ENCODE results near the gene ECM2. TPM values are rescaled to one million over a fixed set of nuclear protein-coding genes. Genes with fewer than 3 reads are reported as not detected.

ECM2 gene
- total RNA-seq, 1 experiment from 2014 or later = not detected

DNA sequence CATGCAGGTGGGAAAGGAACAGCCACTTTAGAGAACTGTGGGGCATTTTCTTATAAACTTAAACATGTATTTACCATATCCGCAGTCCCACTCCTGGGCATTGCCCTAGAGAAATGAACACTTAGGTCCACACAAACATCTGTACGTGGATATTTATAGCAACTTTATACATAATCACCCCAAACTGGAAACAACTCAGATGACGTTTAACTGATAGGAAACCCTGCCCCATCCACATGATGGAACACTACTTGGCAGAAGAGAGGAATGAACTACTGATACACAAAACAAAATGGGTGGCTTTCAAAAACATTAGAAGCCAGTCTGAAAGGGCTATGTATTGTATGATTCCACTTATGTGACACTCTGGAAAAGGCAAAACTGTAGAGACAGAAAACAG, 22.4 kb downstream of the ECM2 start:
- Mint-ChIP-seq H3K9me3 (ENCODE audit: low read depth, unreplicated experiment) (no peaks in the 10 kb centered on the region), H3K36me3 (ENCODE audit: insufficient read depth, unreplicated experiment) (no peaks in the 10 kb centered on the region), H3K4me1 (ENCODE audit: low read depth, unreplicated experiment) (peaks cover 8% of the 10 kb centered on the region), H3K27ac (ENCODE audit: unreplicated experiment) (no peak overlapping the region), H3K27me3 (ENCODE audit: unreplicated experiment) (no peaks in the 10 kb centered on the region), H3K4me3 (ENCODE audit: low read depth, unreplicated experiment) (no peak overlapping the region)
- no peak for DNase-seq
- CTCF ChIA-PET = no interaction called here
- BruUV-seq (replicated peaks) = no TSS peak
- intact Hi-C loops (cut with micrococcal nuclease; ENCODE audit: unreplicated experiment) = no loop called here
- TF ChIP-seq, protein P1, sequence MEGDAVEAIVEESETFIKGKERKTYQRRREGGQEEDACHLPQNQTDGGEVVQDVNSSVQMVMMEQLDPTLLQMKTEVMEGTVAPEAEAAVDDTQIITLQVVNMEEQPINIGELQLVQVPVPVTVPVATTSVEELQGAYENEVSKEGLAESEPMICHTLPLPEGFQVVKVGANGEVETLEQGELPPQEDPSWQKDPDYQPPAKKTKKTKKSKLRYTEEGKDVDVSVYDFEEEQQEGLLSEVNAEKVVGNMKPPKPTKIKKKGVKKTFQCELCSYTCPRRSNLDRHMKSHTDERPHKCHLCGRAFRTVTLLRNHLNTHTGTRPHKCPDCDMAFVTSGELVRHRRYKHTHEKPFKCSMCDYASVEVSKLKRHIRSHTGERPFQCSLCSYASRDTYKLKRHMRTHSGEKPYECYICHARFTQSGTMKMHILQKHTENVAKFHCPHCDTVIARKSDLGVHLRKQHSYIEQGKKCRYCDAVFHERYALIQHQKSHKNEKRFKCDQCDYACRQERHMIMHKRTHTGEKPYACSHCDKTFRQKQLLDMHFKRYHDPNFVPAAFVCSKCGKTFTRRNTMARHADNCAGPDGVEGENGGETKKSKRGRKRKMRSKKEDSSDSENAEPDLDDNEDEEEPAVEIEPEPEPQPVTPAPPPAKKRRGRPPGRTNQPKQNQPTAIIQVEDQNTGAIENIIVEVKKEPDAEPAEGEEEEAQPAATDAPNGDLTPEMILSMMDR (IDR thresholded peaks at IDR 0.05; ENCODE audit: unreplicated experiment) = no peak

DNA sequence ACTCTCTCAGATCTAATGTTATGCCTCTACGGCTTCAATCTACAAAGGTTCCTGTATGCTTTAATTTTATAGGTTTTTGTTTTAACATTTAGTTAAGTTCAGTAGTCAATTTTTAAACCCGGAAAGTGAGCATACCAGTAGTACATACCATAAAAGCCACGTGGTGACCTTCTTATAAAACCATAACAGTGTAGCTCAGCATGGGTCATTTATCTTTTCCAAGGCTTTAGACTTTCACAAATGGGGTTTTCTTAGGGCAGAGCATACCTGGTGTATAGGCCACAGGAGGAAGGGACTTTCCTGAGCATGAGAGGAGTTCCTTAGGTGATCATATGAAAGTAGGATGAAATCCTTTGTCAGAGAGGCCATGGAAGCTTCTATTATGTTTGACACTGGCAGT, 23.2 kb downstream of the ECM2 start:
- Mint-ChIP-seq H3K4me3 (ENCODE audit: low read depth, unreplicated experiment) (no peak overlapping the region), H3K9me3 (ENCODE audit: low read depth, unreplicated experiment) (no peaks in the 10 kb centered on the region), H3K36me3 (ENCODE audit: insufficient read depth, unreplicated experiment) (no peaks in the 10 kb centered on the region), H3K27me3 (ENCODE audit: unreplicated experiment) (no peaks in the 10 kb centered on the region), H3K27ac (ENCODE audit: unreplicated experiment) (no peak overlapping the region), H3K4me1 (ENCODE audit: low read depth, unreplicated experiment) (peaks cover 8% of the 10 kb centered on the region)
- CTCF ChIA-PET = no interaction called here
- DNase-seq = no peak
- intact Hi-C loops (cut with micrococcal nuclease; ENCODE audit: unreplicated experiment) = no loop called here
- TF ChIP-seq, protein P1 (IDR thresholded peaks at IDR 0.05; ENCODE audit: unreplicated experiment) = no peak
- BruUV-seq (replicated peaks) = no TSS peak

DNA sequence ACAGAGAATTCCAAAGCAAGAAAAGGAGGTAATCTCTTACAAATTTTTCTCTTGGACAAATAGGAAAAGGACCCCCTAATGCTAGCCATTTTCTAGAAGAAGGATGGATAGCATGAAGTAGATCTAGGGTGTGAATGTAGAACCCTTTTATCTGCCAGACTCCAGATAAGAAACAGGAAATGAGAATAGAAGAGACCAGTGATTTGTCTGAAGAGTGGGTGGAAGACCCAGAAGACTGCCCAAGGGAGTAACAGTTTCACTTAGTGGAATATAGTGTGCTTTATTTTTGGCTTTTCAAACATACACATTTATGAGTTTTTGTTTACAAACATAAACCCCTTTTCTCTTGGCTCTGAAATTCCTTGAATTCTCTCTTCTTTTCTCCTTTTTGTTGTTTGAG, 25.0 kb downstream of the ECM2 start:
- H3K9me3 Mint-ChIP-seq (ENCODE audit: low read depth, unreplicated experiment) = no peaks in the 10 kb centered on the region
- no peaks in the 10 kb centered on the region for H3K27me3 Mint-ChIP-seq (ENCODE audit: unreplicated experiment)
- no TSS peak for BruUV-seq (replicated peaks)
- TF ChIP-seq, protein P1 (IDR thresholded peaks at IDR 0.05; ENCODE audit: unreplicated experiment) = no peak
- no peak for DNase-seq
- H3K27ac Mint-ChIP-seq (ENCODE audit: unreplicated experiment) = no peak overlapping the region
- intact Hi-C loops (cut with micrococcal nuclease; ENCODE audit: unreplicated experiment) = no loop called here
- peaks cover 20% of the 10 kb centered on the region for H3K4me1 Mint-ChIP-seq (ENCODE audit: low read depth, unreplicated experiment)
- H3K36me3 Mint-ChIP-seq (ENCODE audit: insufficient read depth, unreplicated experiment) = no peaks in the 10 kb centered on the region
- no peak overlapping the region for H3K4me3 Mint-ChIP-seq (ENCODE audit: low read depth, unreplicated experiment)
- CTCF ChIA-PET = no interaction called here

DNA sequence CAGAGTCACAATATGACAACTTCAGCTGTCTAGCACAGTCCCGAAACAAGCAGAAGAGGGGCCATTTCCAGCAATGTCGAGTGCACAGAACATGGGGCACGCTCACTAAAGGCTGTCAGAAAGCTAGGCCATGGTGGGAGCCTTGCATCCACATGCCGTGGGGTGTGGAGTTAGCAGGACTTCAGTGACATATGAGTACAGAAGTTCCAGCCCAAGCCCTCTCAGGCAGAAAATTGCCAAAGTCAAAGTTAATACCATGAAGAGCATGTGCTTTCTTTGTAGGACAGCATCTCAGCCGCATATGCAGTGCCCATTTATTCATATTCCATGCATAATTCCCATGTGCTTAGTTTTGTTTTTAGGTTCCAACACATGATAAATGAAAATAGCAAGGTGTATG, 26.7 kb downstream of the ECM2 start:
- no peak for DNase-seq
- intact Hi-C loops (cut with micrococcal nuclease; ENCODE audit: unreplicated experiment) = no loop called here
- Mint-ChIP-seq H3K27ac (ENCODE audit: unreplicated experiment) (no peak overlapping the region), H3K36me3 (ENCODE audit: insufficient read depth, unreplicated experiment) (no peaks in the 10 kb centered on the region), H3K4me3 (ENCODE audit: low read depth, unreplicated experiment) (no peak overlapping the region), H3K4me1 (ENCODE audit: low read depth, unreplicated experiment) (peaks cover 20% of the 10 kb centered on the region), H3K27me3 (ENCODE audit: unreplicated experiment) (no peaks in the 10 kb centered on the region), H3K9me3 (ENCODE audit: low read depth, unreplicated experiment) (no peaks in the 10 kb centered on the region)
- no TSS peak for BruUV-seq (replicated peaks)
- TF ChIP-seq, protein P1 (IDR thresholded peaks at IDR 0.05; ENCODE audit: unreplicated experiment) = no peak
- CTCF ChIA-PET = no interaction called here

Data from Calu3 (cell line).